Stimulated activated CD4-positive, alpha-beta T cell treated with anti-CD3 and anti-CD28 coated beads, Interleukin-1b, Interleukin-23, amount 100 ng/mL, for 24 hours (primary cell): Measurements from ENCODE around the gene SCAP.

Experiments used
- DNase-seq, 4 experiments: peaks; one replicate each; pipeline ENCODE4 v3.0.0-alpha.2; 2020; ENCODE audit warnings: low read depth in 4 of 4, low spot score in 1 of 4

The SCAP gene

GRCh38 chr3:47432673-47433072, 43.1 kb downstream of the SCAP start:
- no peak for DNase-seq

- DNase-seq: no peak
These were observed 44.5 kb downstream of the SCAP start for GRCh38 chr3:47431225-47431624.

GRCh38 chr3:47430606-47431005, 45.1 kb downstream of the SCAP start:
- no peak for DNase-seq

GRCh38 chr3:47429476-47430270, 46.1 kb downstream of the SCAP start:
- no peak for DNase-seq

- DNase-seq: no peak
These were observed 47.1 kb downstream of the SCAP start for GRCh38 chr3:47428662-47429061.

- DNase-seq: no peak
These were observed 47.9 kb downstream of the SCAP start for GRCh38 chr3:47427866-47428265.

- DNase-seq: no peak
These were observed 49.8 kb downstream of the SCAP start for GRCh38 chr3:47425959-47426358.

- no peak for DNase-seq
These were observed 50.4 kb downstream of the SCAP start for GRCh38 chr3:47425383-47425778.

- no peak for DNase-seq
These were observed 51.0 kb downstream of the SCAP start for GRCh38 chr3:47424434-47425382.

GRCh38 chr3:47423548-47424145, 52.1 kb downstream of the SCAP start:
- DNase-seq: no peak

- no peak for DNase-seq
These were observed 53.0 kb downstream of the SCAP start for GRCh38 chr3:47422743-47423142.

GRCh38 chr3:47421741-47422649, 53.7 kb downstream of the SCAP start:
- peak in 1 of 4 experiments; percentile 21 for DNase-seq

GRCh38 chr3:47420511-47421484, 54.9 kb downstream of the SCAP start:
- DNase-seq: peak; percentile 72 to 88 (median 78)

- no peak for DNase-seq
These were observed 55.7 kb downstream of the SCAP start for GRCh38 chr3:47420044-47420430.

GRCh38 chr3:47419083-47420043, 56.4 kb downstream of the SCAP start:
- no peak for DNase-seq

GRCh38 chr3:47418167-47419082, 57.3 kb downstream of the SCAP start:
- no peak for DNase-seq

GRCh38 chr3:47416041-47416440, 59.7 kb downstream of the SCAP start:
- no peak for DNase-seq
